ENCODE measurements around the gene FRY.

FRY gene

GRCh38 chr13:32228330-32229041 is 196.9 kb downstream of the FRY start:
- DNase-seq = no peak

GRCh38 chr13:32229443-32229842 is 197.9 kb downstream of the FRY start:
- DNase-seq = no peak

GRCh38 chr13:32232263-32232662 is 200.7 kb downstream of the FRY start:
- no peak for DNase-seq

- DNase-seq = no peak
Measured at GRCh38 chr13:32233062-32233461, 201.5 kb downstream of the FRY start.

GRCh38 chr13:32234914-32235313 is 203.3 kb downstream of the FRY start:
- no peak for DNase-seq

- no peak for DNase-seq
Measured at GRCh38 chr13:32237681-32238080, 206.1 kb downstream of the FRY start.

- no peak for DNase-seq
Measured at GRCh38 chr13:32243695-32244094, 212.1 kb downstream of the FRY start.

- DNase-seq = no peak
Measured at GRCh38 chr13:32245555-32245954, 214.0 kb downstream of the FRY start.

GRCh38 chr13:32246468-32246867 is 214.9 kb downstream of the FRY start:
- DNase-seq = peak; percentile 27

GRCh38 chr13:32247887-32248286 is 216.3 kb downstream of the FRY start:
- DNase-seq = no peak

- no peak for DNase-seq
Measured at GRCh38 chr13:32248801-32249200, 217.2 kb downstream of the FRY start.

- no peak for DNase-seq
Measured at GRCh38 chr13:32252812-32253438, 221.4 kb downstream of the FRY start.

- no peak for DNase-seq
Measured at GRCh38 chr13:32253911-32254399, 222.4 kb downstream of the FRY start.

GRCh38 chr13:32254416-32254815 is 222.8 kb downstream of the FRY start:
- DNase-seq = no peak

- no peak for DNase-seq
Measured at GRCh38 chr13:32254916-32255723, 223.5 kb downstream of the FRY start.

GRCh38 chr13:32255724-32256109 is 224.1 kb downstream of the FRY start:
- DNase-seq = no peak

GRCh38 chr13:32256243-32256642 is 224.7 kb downstream of the FRY start:
- no peak for DNase-seq

- DNase-seq = no peak
Measured at GRCh38 chr13:32257649-32258048, 226.1 kb downstream of the FRY start.

GRCh38 chr13:32259116-32259515 is 227.5 kb downstream of the FRY start:
- no peak for DNase-seq

- DNase-seq = no peak
Measured at GRCh38 chr13:32261567-32261966, 230.0 kb downstream of the FRY start.

GRCh38 chr13:32262165-32262564 is 230.6 kb downstream of the FRY start:
- DNase-seq = no peak

GRCh38 chr13:32262619-32263018 is 231.0 kb downstream of the FRY start:
- DNase-seq = no peak

- no peak for DNase-seq
Measured at GRCh38 chr13:32264407-32264806, 232.8 kb downstream of the FRY start.

- DNase-seq = no peak
Measured at GRCh38 chr13:32265726-32266125, 234.2 kb downstream of the FRY start.
